Gastroesophageal sphincter (tissue), 4 donors: ENCODE measurements around the gene ATP10A. TPM values are rescaled to one million over a fixed set of nuclear protein-coding genes. Genes with fewer than 3 reads are reported as not detected.
A peak's percentile ranks its signal among the peaks of the same experiment; 100 is the strongest.

Source experiments
- ATAC-seq: fragments of 150-250 bp; one replicate; pipeline ENCODE4 v1.9.1; 2016; ENCODE audit warnings: mild to moderate bottlenecking, moderate library complexity
- H3K27ac ChIP-seq, 4 donors: fragments of 200-600 bp; sonication (generic) in 3 of 4; 1 replicate in 3 of 4; 2 replicates in 1 of 4; pipeline ENCODE4 v1.5.1; 2016 to 2019
- H3K27me3 ChIP-seq: fragments of 200-600 bp; sonication (generic); one replicate; pipeline ENCODE4 v1.5.1; 2019
- H3K36me3 ChIP-seq, 2 donors: fragments of 200-600 bp; sonication (generic); one replicate each; pipeline ENCODE4 v1.5.1; 2019; ENCODE audit warnings: control low read depth in 1 of 2
- H3K4me1 ChIP-seq, 3 donors: fragments of 200-600 bp; sonication (generic); 1 replicate in 2 of 3; 2 replicates in 1 of 3; pipeline ENCODE4 v1.5.1; 2016 to 2019; ENCODE audit warnings: control low read depth in 2 of 3
- H3K4me3 ChIP-seq, 2 donors: fragments of 200-600 bp; sonication (generic); one replicate each; pipeline ENCODE4 v1.5.1; 2019; ENCODE audit warnings: mild to moderate bottlenecking in 1 of 2, moderate library complexity in 1 of 2
- H3K9me3 ChIP-seq, 3 donors: fragments of 200-600 bp; sonication (generic); one replicate each; pipeline ENCODE4 v1.5.1; 2017 to 2019; ENCODE audit warnings: control low read depth in 2 of 3
- EP300 ChIP-seq: sonication (generic); formaldehyde crosslinking; IDR thresholded peaks from one replicate; pipeline ENCODE4 v1.6.1; 2017; ENCODE audit warnings: antibody characterized with exemption, mild to moderate bottlenecking
- POLR2A ChIP-seq, 2 donors: fragments of 450-650 bp; IDR thresholded peaks; one replicate each; pipeline ENCODE4 v1.6.1; 2017; ENCODE audit warnings: antibody characterized with exemption in 2 of 2, mild to moderate bottlenecking in 2 of 2, moderate library complexity in 1 of 2
- POLR2AphosphoS5 ChIP-seq: sonication (generic); formaldehyde crosslinking; IDR thresholded peaks from one replicate; pipeline ENCODE4 v1.6.1; 2017; ENCODE audit warnings: antibody characterized with exemption
- WGBS, 2 donors: methylation state at CpG; one replicate each; pipeline ENCODE4 v1.1.5; 2018; ENCODE audit warnings: low coverage in 1 of 2; 5-methylcytosine and 5-hydroxymethylcytosine counted together
- total RNA-seq, 4 donors: library from RNA; depleted of rRNA; stranded (reverse); fragments of >200 nt; gene quantifications; one replicate each; pipeline ENCODE4 v1.1.0, GENCODE V29; 2016
- TF ChIP-seq, protein P1 (sequence below), 4 experiments: fragments of 200-600 bp in 2 of 4; fragments of 450-650 bp in 2 of 4; sonication (generic) in 1 of 4; IDR thresholded peaks; one replicate each; pipeline ENCODE4 v1.5.1; 2017 to 2019; ENCODE audit warnings: antibody characterized with exemption in 4 of 4, mild to moderate bottlenecking in 2 of 4, moderate library complexity in 2 of 4

Gene ATP10A
- total RNA-seq, 4 donors from 2014 or later: 22.9 to 41.8 (median 24.6) TPM

DNA sequence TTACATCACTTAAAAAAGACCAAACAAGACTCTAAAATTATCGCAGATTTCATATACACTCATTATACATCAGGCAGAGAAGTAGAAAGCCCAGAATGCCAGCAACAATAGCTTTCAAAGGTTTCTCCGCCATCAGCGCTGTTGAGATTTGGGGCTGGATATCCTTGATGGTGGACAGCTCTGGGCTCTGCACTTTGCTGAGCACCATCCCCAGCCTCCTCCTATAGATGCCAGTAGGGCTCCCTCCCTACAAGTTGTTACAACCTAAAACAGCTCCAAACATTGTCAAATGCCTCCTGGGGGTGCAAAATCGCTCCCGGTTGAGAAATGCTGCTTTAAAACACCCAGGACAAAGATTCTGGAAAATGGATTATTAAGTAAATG is 73.5 kb downstream of the ATP10A start:
- H3K9me3 ChIP-seq: no peaks in the 10 kb centered on the region
- TF ChIP-seq, protein P1, sequence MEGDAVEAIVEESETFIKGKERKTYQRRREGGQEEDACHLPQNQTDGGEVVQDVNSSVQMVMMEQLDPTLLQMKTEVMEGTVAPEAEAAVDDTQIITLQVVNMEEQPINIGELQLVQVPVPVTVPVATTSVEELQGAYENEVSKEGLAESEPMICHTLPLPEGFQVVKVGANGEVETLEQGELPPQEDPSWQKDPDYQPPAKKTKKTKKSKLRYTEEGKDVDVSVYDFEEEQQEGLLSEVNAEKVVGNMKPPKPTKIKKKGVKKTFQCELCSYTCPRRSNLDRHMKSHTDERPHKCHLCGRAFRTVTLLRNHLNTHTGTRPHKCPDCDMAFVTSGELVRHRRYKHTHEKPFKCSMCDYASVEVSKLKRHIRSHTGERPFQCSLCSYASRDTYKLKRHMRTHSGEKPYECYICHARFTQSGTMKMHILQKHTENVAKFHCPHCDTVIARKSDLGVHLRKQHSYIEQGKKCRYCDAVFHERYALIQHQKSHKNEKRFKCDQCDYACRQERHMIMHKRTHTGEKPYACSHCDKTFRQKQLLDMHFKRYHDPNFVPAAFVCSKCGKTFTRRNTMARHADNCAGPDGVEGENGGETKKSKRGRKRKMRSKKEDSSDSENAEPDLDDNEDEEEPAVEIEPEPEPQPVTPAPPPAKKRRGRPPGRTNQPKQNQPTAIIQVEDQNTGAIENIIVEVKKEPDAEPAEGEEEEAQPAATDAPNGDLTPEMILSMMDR (IDR thresholded peaks at IDR 0.05): peak in 1 of 4 experiments; percentile 4
- TF ChIP-seq POLR2A (IDR thresholded peaks at IDR 0.05): no peak
- H3K4me3 ChIP-seq: no peak overlapping the region
- ATAC-seq: peak; percentile 39
- H3K4me1 ChIP-seq: peaks cover 14 to 93% (median 32%) of the 10 kb centered on the region in 3 donors
- H3K36me3 ChIP-seq: no peaks in the 10 kb centered on the region
- H3K27me3 ChIP-seq: no peaks in the 10 kb centered on the region
- peak overlapping the region; percentile 88 to 94 (median 92) for H3K27ac ChIP-seq
- 13 to 25% methylated on average over 1 to 5 of the region's 5 CpGs for WGBS, 2 donors

DNA sequence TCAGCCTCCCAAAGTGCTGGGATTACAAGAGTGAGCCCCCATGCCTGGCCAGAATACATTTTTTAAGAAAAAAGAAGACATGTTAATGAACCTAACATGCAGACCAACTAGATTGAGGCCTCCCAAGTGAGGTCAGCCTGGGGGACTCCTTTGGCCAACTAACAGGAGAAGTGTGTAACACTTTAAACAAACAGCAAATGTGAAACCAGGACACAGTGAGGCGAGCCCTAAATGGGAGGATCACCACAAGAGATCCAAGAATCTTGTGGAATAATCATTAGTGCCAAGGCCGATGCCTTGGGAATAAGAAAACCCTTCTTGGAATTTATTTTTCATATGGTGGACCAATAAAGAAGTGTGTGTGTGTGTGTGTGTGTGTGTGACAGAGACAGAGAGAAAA is 73.9 kb downstream of the ATP10A start:
- no peaks in the 10 kb centered on the region for H3K36me3 ChIP-seq
- peak; percentile 46 for ATAC-seq
- H3K4me3 ChIP-seq: no peak overlapping the region
- no peaks in the 10 kb centered on the region for H3K27me3 ChIP-seq
- H3K4me1 ChIP-seq: peaks cover 14 to 93% (median 36%) of the 10 kb centered on the region in 3 donors
- WGBS, 2 donors: 22% methylated on average over 2 of the region's 2 CpGs; no CpG with 5 or more reads in 1 of the 2 donors
- no peaks in the 10 kb centered on the region for H3K9me3 ChIP-seq
- TF ChIP-seq POLR2AphosphoS5 (peak; percentile 53), POLR2A (IDR thresholded peaks at IDR 0.05) (no peak)
- H3K27ac ChIP-seq: peak overlapping the region; percentile 88 to 94 (median 92)

DNA sequence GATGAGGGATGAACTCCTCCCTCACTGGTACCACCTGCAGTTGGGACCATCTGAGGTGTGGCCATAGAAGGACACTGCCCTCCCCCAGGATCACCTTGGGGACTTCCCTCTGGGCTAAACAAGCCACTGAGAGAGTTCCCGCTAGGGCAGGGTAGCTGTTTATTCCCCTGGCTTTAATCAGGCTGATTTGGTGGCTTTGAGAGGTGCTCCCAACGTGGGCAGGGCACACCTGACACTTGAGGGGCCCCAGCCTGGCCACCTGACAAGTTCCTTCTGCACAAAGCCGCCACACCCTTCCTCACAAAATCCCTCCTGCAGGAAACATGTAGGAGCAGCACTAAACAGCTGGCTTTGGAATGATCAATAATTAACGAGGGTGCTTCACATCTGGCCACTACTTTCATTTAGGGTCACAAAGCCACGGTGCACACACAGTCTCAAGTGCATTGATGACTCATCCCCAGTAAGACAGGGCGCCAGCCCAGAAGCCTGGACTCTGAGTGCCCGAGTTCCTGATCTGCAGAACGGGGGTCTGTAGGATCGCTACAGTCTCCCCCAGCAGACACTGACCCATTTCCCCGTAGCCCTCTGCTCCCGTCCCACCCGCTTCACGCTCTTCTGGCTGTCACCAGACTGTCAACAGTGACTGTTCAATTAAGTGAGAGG is 75.1 kb downstream of the ATP10A start:
- no peaks in the 10 kb centered on the region for H3K36me3 ChIP-seq
- no peak overlapping the region for H3K4me3 ChIP-seq
- H3K9me3 ChIP-seq: no peaks in the 10 kb centered on the region
- peak overlapping the region; percentile 88 to 94 (median 92) for H3K27ac ChIP-seq
- WGBS, 2 donors: 54% methylated on average over 7 to 8 of the region's 13 CpGs
- H3K27me3 ChIP-seq: no peaks in the 10 kb centered on the region
- H3K4me1 ChIP-seq: peaks cover 14 to 94% (median 44%) of the 10 kb centered on the region in 3 donors
- TF ChIP-seq EP300: no peak
- TF ChIP-seq POLR2AphosphoS5: no peak
- no peak for TF ChIP-seq POLR2A (IDR thresholded peaks at IDR 0.05)
- TF ChIP-seq, protein P1 (IDR thresholded peaks at IDR 0.05): no peak
- no peak for ATAC-seq

DNA sequence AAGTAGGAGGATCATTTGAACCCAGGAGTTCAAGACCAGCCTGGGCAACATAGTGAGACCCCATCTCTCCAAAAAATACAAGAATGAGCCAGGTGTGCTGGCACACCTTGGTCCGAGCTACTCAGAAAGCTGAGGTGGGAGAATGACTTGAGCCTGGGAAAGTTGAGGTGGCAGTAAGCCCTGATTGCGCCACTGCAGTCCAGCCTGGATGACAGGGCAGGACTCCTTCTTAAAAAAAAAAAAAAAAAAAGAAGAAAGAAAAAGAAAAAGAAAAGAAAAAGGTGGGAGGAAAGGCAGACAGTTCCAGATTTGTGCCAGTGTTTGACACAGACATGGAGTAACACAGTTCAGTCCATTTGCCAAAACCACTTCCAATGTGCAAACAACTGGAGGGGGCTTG is 75.7 kb downstream of the ATP10A start:
- TF ChIP-seq POLR2AphosphoS5 (no peak), EP300 (no peak), POLR2A (IDR thresholded peaks at IDR 0.05) (no peak)
- TF ChIP-seq, protein P1 (IDR thresholded peaks at IDR 0.05): no peak
- H3K27me3 ChIP-seq: no peaks in the 10 kb centered on the region
- WGBS, 2 donors: 95% methylated on average over 2 of the region's 2 CpGs; no CpG with 5 or more reads in 1 of the 2 donors
- H3K4me1 ChIP-seq: peaks cover 14 to 91% (median 44%) of the 10 kb centered on the region in 3 donors
- no peaks in the 10 kb centered on the region for H3K36me3 ChIP-seq
- no peak overlapping the region for H3K4me3 ChIP-seq
- H3K9me3 ChIP-seq: no peaks in the 10 kb centered on the region
- ATAC-seq: no peak
- H3K27ac ChIP-seq: peak overlapping the region; percentile 88 to 94 (median 92)

DNA sequence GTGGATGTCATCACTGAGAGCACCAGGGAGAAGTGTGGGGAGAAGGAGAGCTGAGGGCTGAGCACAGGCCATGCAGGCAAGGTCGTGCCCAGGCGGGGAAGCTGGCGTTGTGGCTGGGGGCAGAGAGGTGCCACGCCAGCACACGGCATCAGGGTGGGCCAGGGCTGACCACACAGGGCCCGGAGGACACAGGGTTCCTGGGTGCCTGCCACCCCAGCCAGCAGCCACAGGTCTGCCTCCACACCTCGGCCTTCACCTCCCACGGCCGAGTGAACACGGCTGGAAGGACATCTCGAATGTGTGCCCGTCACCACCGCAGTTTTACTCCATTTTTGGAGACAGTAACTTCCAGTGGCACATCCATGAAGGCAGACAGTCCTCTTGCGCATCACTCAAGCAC is 77.1 kb downstream of the ATP10A start:
- H3K36me3 ChIP-seq: peaks cover 0 to under 1% of the 10 kb centered on the region in 2 donors
- peak overlapping the region; percentile 5 to 91 (median 81) for H3K27ac ChIP-seq
- ATAC-seq: no peak
- 67 to 93% methylated on average over 3 of the region's 14 CpGs for WGBS, 2 donors
- TF ChIP-seq EP300 (no peak), POLR2A (IDR thresholded peaks at IDR 0.05) (no peak), POLR2AphosphoS5 (no peak)
- TF ChIP-seq, protein P1 (IDR thresholded peaks at IDR 0.05): no peak
- peaks cover 14 to 78% (median 38%) of the 10 kb centered on the region in 3 donors for H3K4me1 ChIP-seq
- no peak overlapping the region for H3K4me3 ChIP-seq
- no peaks in the 10 kb centered on the region for H3K9me3 ChIP-seq
- H3K27me3 ChIP-seq: no peaks in the 10 kb centered on the region
